Keratinocyte (primary cell): ENCODE data around the gene AFAP1L2. TPM values are rescaled to one million over a fixed set of nuclear protein-coding genes. Genes with fewer than 3 reads are reported as not detected.
A peak's percentile ranks its signal among the peaks of the same experiment; 100 is the strongest.

Experiments used
- DNase-seq: peaks from one replicate; pipeline ENCODE4 v3.0.0-alpha.2; 2011; ENCODE audit warnings: low read depth, missing footprints, low spot score
- FAIRE-seq: peaks from 2 replicates; lab custom pipeline; 2011; peaks lifted over from hg19 to GRCh38; lab: Jason Lieb, UNC
- H2AFZ ChIP-seq: 2 replicates; pipeline ENCODE4 v1.6.0; 2012; ENCODE audit warnings: low read length, control low read depth, inconsistent platforms; ENCODE audit not compliant: control insufficient read depth
- H3K27ac ChIP-seq: 2 replicates; pipeline ENCODE4 v1.5.1; 2011; ENCODE audit warnings: low read length; ENCODE audit not compliant: control insufficient read depth, insufficient read depth
- H3K27me3 ChIP-seq: 3 replicates; pipeline ENCODE4 v1.6.0; 2011; ENCODE audit warnings: low read length; ENCODE audit not compliant: control insufficient read depth, insufficient read depth; ENCODE audit errors: extremely low read depth
- H3K36me3 ChIP-seq, 2 experiments: 2 replicates in 1 of 2; 3 replicates in 1 of 2; pipeline ENCODE4 v1.5.1; 2011; ENCODE audit warnings: low read length in 2 of 2, mild to moderate bottlenecking in 1 of 2; ENCODE audit not compliant: control insufficient read depth in 2 of 2, insufficient read depth in 2 of 2; ENCODE audit errors: extremely low read depth in 1 of 2
- H3K4me1 ChIP-seq: 3 replicates; pipeline ENCODE4 v1.5.1; 2011; ENCODE audit warnings: low read length; ENCODE audit not compliant: control insufficient read depth, insufficient read depth; ENCODE audit errors: extremely low read depth
- H3K4me2 ChIP-seq: 3 replicates; pipeline ENCODE4 v1.6.0; 2011; ENCODE audit warnings: low read depth, low read length; ENCODE audit not compliant: control insufficient read depth, insufficient read depth; ENCODE audit errors: extremely low read depth
- H3K4me3 ChIP-seq, 3 experiments: fragments of 200-600 bp in 1 of 3; sonication (generic) in 1 of 3; 2 replicates in 2 of 3; 3 replicates in 1 of 3; pipeline ENCODE4 v1.5.1; 2011 to 2016; ENCODE audit warnings: low read length in 3 of 3, mild to moderate bottlenecking in 3 of 3, control low read depth in 2 of 3, inconsistent platforms in 1 of 3, low read depth in 1 of 3, mixed read lengths in 1 of 3, mixed run types in 1 of 3, moderate library complexity in 1 of 3; ENCODE audit not compliant: control insufficient read depth in 2 of 3, insufficient read depth in 2 of 3; ENCODE audit errors: extremely low read depth in 1 of 3
- H3K79me2 ChIP-seq: 2 replicates; pipeline ENCODE4 v1.6.0; 2012; ENCODE audit warnings: low read length; ENCODE audit not compliant: control insufficient read depth, insufficient read depth
- H3K9ac ChIP-seq: 3 replicates; pipeline ENCODE4 v1.6.0; 2011; ENCODE audit warnings: low read length; ENCODE audit not compliant: control insufficient read depth, insufficient read depth; ENCODE audit errors: extremely low read depth
- H3K9me1 ChIP-seq: 3 replicates; pipeline ENCODE4 v1.6.0; 2011; ENCODE audit warnings: low read length; ENCODE audit not compliant: control insufficient read depth, insufficient read depth; ENCODE audit errors: extremely low read depth
- H3K9me3 ChIP-seq: 2 replicates; pipeline ENCODE4 v1.5.1; 2012; ENCODE audit warnings: low read depth, low read length; ENCODE audit not compliant: control insufficient read depth
- H4K20me1 ChIP-seq: 3 replicates; pipeline ENCODE4 v1.6.0; 2011; ENCODE audit warnings: low read length; ENCODE audit not compliant: control insufficient read depth, insufficient read depth; ENCODE audit errors: extremely low read depth
- EZH2 ChIP-seq: IDR thresholded peaks from one replicate; pipeline ENCODE4 v1.6.1; 2012; ENCODE audit warnings: inconsistent platforms, mild to moderate bottlenecking, low read length, moderate library complexity
- dilution Hi-C: fragments of 300-500 bp; cut with MboI; formaldehyde crosslinking; loops from one replicate; pipeline ENCODE4 v1.7.0; 2020; ENCODE audit warnings: low sequenced_read_pairs; ENCODE audit not compliant: extremely low pct_ligation_motif_present
- polyA plus RNA-seq, 5 experiments: library from polyadenylated mRNA; depleted of rRNA in 3 of 5; stranded (reverse) in 3 of 5; stranded (forward) in 1 of 5; unstranded in 1 of 5; fragments of >200 nt; gene quantifications; 1 replicate in 1 of 5; 2 replicates in 3 of 5; 3 replicates in 1 of 5; pipeline versions ENCODE4 v1.2.1 to v1.2.3, GENCODE V29; 2011 to 2012; ENCODE audit warnings: missing spikeins in 2 of 5, low read depth in 1 of 5, low replicate concordance in 1 of 5
- TF ChIP-seq, protein P1 (sequence below), 3 experiments: IDR thresholded peaks in 1 of 3; conservative IDR thresholded peaks in 1 of 3; optimal IDR thresholded peaks in 1 of 3; 2 replicates in 2 of 3; 3 replicates in 1 of 3; pipeline versions ENCODE3 to v1.5.1; 2011; ENCODE audit warnings: low read length in 3 of 3, mild to moderate bottlenecking in 3 of 3, moderate library complexity in 2 of 3, control low read depth in 1 of 3, inconsistent platforms in 1 of 3; ENCODE audit not compliant: insufficient read depth in 2 of 3; ENCODE audit errors: extremely low read depth in 1 of 3

AFAP1L2 gene
- polyA plus RNA-seq, 1 donor (not counting 4 experiments of a cell fraction or from before 2014, with no cell fraction given) = 40.4 TPM

DNA sequence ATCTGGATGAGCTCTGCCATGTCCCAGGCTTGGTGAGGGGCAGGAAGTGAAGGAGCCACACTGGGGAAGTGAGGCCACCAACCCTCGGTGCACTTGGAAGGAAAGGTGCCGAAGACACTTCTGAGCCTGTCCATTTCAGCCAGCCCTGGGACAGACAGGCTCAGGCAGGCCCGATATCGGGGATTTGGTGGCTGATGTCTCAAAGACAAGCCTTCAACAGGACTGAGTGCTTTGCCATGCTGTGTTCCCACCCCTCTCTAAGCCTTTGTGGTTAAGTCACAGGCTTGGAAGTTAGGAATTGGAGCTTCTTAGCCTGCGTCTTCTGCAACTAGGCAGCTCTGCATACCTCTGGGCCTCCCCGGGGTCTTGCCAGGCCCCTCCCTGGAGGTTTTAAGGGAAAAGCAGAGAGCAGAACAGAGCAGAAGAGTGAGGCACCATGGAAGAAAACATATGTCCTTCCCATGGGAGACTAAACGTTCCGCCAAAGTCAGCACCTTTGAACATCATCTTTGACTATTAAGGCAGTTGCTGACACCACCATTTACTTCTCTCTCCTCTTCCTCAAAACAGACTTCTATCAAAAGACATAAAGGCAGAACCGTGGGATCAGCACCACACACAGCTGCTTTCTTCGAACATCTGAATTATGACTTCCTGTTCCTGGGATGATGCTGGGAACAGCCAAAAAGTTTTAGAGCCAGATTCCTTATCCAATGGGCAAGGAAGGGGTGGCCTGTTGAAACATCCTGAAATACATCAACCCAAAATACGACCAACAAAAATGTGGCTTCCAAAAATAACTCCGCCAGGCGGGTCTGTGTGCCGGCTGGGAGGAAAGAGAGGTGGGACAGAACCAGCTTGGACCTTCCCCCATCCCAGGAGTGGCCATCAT, 71.8 kb downstream of the AFAP1L2 start:
- no peak overlapping the region for H3K4me3 ChIP-seq
- H3K36me3 ChIP-seq = peaks cover 13 to 41% of the 10 kb centered on the region in 2 experiments
- no peaks in the 10 kb centered on the region for H3K27me3 ChIP-seq
- FAIRE-seq (peak; percentile 75), DNase-seq (no peak)
- H4K20me1 ChIP-seq = no peaks in the 10 kb centered on the region
- peaks cover 4% of the 10 kb centered on the region for H3K9me1 ChIP-seq
- H3K4me1 ChIP-seq = peaks cover 28% of the 10 kb centered on the region
- no peak overlapping the region for H3K27ac ChIP-seq
- no peak overlapping the region for H3K9ac ChIP-seq
- dilution Hi-C loops = no loop called here
- H3K4me2 ChIP-seq = peak overlapping the region; percentile 29
- H3K9me3 ChIP-seq = no peaks in the 10 kb centered on the region
- TF ChIP-seq, protein P1, sequence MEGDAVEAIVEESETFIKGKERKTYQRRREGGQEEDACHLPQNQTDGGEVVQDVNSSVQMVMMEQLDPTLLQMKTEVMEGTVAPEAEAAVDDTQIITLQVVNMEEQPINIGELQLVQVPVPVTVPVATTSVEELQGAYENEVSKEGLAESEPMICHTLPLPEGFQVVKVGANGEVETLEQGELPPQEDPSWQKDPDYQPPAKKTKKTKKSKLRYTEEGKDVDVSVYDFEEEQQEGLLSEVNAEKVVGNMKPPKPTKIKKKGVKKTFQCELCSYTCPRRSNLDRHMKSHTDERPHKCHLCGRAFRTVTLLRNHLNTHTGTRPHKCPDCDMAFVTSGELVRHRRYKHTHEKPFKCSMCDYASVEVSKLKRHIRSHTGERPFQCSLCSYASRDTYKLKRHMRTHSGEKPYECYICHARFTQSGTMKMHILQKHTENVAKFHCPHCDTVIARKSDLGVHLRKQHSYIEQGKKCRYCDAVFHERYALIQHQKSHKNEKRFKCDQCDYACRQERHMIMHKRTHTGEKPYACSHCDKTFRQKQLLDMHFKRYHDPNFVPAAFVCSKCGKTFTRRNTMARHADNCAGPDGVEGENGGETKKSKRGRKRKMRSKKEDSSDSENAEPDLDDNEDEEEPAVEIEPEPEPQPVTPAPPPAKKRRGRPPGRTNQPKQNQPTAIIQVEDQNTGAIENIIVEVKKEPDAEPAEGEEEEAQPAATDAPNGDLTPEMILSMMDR (optimal IDR thresholded peaks at IDR 0.05 in 1 of 3, IDR thresholded peaks at IDR 0.05 in 1 of 3, conservative IDR thresholded peaks at IDR 0.05 in 1 of 3; ENCODE audit: extremely low read depth in 1 of 3, insufficient read depth in 2 of 3, low read length in 3 of 3) = no peak
- TF ChIP-seq EZH2 = no peak
- H2AFZ ChIP-seq = no peak overlapping the region
- peaks cover 10% of the 10 kb centered on the region for H3K79me2 ChIP-seq

- no peak for DNase-seq
- H3K4me1 ChIP-seq = peaks cover 15% of the 10 kb centered on the region
- H3K9me1 ChIP-seq = peaks cover 4% of the 10 kb centered on the region
- peaks cover 20 to 42% of the 10 kb centered on the region in 2 experiments for H3K36me3 ChIP-seq
- TF ChIP-seq, protein P1 (optimal IDR thresholded peaks at IDR 0.05 in 1 of 3, IDR thresholded peaks at IDR 0.05 in 1 of 3, conservative IDR thresholded peaks at IDR 0.05 in 1 of 3; ENCODE audit: extremely low read depth in 1 of 3, insufficient read depth in 2 of 3, low read length in 3 of 3) = no peak
- TF ChIP-seq EZH2 = no peak
- peaks cover 5% of the 10 kb centered on the region for H3K79me2 ChIP-seq
- FAIRE-seq = no peak
- H3K9ac ChIP-seq = no peak overlapping the region
- H3K27me3 ChIP-seq = no peaks in the 10 kb centered on the region
- no peak overlapping the region for H3K27ac ChIP-seq
- no peaks in the 10 kb centered on the region for H3K9me3 ChIP-seq
- dilution Hi-C loops = no loop called here
- H3K4me2 ChIP-seq = no peak overlapping the region
- no peak overlapping the region for H2AFZ ChIP-seq
- H4K20me1 ChIP-seq = no peaks in the 10 kb centered on the region
- no peak overlapping the region for H3K4me3 ChIP-seq
Observed at GRCh38 chr10:114329634-114330365, 74.5 kb downstream of the AFAP1L2 start.
